Kidney tubule cell (primary cell): ENCODE measurements around the gene IRGC.
A peak's percentile ranks its signal among the peaks of the same experiment; 100 is the strongest.

Experiments used
- DNase-seq: peaks from one replicate; pipeline ENCODE4 v3.0.0-alpha.2; 2018; ENCODE audit warnings: low spot score

The IRGC gene

GRCh38 chr19:43691755-43692154, 24.1 kb upstream of the IRGC start:
- DNase-seq: no peak

DNA sequence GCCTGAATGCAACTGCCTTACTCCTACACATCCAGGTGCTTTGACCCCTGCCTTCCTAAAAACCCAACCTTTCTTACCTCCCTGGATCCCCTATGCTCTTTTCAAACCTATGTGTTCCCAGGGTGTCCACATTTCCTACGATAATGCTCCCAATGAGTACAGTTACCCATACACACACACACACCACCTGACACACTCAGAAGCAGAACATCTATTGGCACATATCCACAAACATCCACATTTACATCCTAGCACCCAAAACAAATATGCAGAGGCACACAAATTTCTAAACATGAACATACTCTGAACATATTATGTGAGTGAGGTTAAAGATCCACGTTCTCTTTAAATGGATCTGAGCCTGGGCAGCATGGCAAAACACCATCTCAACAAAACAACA, 23.5 kb upstream of the IRGC start:
- no peak for DNase-seq

- no peak for DNase-seq
Observed at GRCh38 chr19:43692877-43693276, 23.0 kb upstream of the IRGC start.

DNA sequence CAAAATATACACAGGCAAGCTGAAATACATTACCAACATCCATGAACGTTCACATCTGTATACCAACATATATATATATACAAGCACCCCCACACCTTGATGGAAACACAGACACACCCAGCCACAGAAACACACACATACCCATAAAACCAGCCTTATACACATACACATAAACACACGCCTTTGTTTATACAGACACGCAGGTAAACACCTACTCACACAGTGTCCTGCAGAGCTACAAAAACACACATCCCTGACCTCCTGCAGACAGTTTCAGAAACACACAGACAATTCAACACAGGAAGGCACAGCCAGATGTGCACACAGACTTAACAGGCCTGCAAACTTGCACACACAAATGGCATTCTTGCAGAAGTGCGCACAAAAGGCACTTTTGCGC, 21.3 kb upstream of the IRGC start:
- no peak for DNase-seq

DNA sequence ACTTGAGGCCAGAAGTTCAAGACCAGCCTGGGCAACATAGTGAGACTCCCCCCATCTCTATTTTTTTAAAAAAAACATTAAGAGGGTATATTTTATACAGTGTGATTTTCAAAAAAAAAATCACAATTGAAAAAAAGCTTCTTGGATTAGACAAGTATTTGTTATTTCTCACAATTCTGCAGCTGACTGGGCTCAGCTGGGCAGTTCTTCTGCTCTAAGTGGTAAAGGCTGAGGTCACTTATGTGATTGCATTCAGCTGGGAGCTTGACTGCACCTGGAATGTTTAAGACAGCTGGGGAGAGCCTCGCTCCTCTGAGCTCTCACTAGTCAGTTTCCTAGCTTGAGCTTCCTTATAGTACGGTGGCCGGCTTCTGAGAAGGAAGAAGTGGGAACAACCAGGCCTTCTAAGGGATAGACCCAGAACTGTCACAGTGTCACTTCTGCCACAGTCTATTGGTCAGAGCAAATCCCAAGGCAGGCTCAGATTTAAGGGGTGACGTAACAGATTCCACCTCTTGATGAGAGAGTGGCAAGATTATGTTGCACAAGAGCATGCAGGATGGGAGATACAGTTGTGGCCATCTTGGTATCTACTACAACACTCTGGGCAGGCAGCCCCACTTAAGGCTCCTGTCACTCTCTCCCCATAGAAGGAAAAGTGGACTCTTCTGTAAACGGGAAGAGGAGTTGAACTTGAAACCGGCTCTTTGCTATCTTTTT, 19.7 kb upstream of the IRGC start:
- DNase-seq: no peak

- DNase-seq: no peak
Observed at GRCh38 chr19:43697295-43697694, 18.6 kb upstream of the IRGC start.

DNA sequence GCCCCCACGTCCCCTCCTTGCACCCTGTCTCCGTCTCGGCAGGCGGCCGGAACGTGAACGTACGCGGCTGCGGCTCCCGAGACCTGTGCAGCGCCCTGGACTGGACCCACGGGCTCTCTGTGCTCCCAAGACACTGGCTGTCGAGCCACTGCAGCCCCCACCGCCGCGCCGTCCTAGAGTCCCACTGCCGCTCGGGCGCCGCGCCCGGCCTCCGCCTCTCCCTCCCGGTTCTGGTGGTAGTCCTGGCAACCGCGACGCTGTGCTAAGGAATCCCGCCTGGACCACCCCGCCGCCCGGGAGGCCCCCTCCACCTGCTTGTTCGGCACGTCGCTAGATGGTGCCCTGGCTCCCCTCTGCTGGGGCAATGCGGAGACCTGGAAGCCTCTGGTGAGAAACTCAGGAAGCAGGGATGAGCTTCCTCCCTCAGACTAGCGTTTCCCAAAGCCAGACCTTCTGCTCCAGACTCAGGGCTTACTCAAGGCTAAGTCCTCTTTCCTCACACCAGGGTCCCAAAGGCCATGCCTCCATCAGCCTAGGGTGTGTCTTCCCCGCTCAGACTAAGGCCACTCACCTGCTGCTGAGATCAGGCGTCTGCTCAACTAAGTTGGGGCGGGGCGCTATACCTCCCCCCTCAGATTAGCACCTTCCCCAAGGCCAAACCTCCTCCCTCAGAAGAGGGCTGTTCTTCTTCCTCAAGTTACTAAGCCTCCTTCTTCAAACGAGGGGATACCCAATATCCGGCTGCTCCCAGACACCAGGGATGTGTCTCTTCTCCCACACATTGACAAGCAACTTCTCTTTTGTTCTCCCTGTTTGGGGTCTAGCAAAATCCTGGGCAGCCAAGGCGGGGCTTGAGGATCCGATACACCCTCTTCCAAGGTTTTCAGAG, 16.1 kb upstream of the IRGC start:
- peak; percentile 17 for DNase-seq

- no peak for DNase-seq
Observed at GRCh38 chr19:43700395-43701000, 15.4 kb upstream of the IRGC start.

DNA sequence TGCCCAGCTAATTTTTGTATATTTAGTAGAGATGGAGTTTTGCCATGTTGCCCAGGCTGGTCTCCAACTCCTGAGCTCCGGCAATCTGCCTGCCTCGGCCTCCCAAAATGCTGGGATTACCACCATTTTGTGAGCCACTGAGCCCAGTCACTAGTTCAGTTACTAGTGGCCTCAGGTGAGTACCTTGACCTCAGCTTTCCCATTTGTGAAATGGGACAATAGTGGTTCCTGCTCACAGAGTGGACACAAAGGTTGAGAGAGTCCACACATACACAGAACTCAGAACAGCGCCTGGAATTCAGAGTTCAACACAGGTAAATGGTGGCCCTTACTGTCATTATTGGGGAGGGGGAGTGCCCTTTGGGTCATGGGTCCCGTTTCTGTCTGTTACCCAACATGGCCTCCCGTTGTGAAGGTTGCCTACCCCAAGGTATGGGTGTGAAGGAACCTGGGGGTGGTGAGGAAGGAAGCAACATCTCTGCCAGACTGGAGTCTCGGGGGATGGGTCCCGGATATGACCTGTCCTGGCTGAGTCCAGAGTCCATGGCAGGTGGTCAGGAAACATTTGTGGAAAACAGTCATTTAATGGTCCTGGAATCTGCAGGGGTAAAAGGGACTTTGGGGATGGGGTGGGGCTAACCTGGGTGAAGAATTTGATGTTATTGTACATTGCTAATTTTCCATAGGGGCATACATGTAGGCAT, 11.7 kb upstream of the IRGC start:
- peak; percentile 47 for DNase-seq

GRCh38 chr19:43705729-43706128, 10.1 kb upstream of the IRGC start:
- no peak for DNase-seq

DNA sequence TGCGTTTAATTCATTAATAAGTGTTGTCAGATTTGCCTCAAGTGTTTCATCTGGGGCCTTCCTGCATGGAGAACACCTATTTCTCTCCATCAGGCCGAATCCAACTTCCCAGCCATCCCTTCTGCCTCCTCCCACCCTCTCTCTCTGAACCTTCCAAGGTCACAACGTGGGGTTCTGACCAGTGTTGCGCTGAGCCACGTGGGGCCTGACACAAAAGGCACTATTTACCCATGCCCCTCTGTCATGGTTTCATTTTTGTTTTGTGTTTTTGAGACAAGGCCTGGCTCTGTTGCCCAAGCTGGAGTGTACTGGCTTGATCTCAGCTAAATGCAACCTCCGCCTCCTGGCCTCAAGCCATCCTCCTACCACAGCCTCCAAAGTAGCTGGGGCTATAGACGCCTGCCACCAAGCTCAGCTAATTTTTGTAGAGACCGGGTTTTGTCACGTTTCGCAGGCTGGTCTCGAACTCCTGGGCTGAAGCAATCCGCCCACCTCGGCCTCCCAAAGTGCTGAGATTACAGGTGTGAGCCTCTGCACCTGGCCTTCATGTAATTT, 8.6 kb upstream of the IRGC start:
- no peak for DNase-seq

- no peak for DNase-seq
Observed at GRCh38 chr19:43708716-43709115, 7.2 kb upstream of the IRGC start.

GRCh38 chr19:43711751-43712355, 4.0 kb upstream of the IRGC start:
- peak; percentile 45 for DNase-seq

DNA sequence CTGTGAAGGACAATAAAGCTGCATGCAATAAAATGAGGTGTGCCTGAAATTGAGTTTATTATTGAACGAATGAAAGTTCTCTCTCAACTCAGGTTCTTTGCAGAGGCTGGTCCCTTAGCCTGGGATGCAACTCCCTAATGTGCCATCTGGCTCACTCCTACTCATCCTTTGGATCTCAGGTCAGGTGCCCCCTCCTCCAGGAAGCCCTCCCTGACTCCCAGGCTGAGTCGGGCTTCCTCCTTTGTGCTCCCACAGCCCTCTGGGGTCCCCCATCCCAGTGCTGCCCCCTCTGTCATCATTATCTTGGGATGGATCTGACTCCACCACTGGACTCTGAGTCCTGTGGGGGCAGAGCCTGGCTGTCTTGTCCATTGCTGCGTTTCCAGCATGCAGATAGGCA, 2.7 kb upstream of the IRGC start:
- DNase-seq: no peak

DNA sequence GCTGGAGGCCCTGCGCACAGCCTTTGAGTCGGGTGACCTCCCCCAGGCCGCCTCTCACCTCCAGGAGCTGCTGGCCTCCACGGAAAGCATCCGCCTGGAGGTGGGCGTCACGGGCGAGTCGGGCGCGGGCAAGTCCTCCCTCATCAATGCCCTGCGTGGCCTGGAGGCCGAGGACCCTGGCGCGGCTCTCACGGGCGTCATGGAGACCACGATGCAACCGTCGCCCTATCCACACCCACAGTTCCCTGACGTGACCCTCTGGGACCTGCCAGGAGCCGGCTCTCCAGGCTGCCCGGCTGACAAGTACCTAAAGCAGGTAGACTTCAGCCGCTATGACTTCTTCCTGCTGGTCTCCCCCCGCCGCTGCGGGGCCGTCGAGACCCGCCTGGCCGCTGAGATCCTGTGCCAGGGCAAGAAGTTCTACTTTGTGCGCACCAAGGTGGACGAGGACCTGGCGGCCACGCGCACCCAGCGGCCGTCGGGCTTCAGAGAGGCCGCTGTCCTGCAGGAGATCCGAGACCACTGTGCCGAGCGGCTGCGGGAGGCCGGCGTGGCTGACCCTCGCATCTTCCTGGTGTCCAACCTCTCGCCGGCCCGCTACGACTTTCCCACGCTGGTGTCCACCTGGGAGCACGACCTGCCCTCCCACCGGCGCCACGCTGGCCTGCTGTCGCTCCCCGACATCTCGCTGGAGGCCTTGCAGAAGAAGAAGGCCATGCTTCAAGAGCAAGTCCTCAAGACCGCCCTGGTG, 2.9 kb downstream of the IRGC start:
- DNase-seq: no peak

DNA sequence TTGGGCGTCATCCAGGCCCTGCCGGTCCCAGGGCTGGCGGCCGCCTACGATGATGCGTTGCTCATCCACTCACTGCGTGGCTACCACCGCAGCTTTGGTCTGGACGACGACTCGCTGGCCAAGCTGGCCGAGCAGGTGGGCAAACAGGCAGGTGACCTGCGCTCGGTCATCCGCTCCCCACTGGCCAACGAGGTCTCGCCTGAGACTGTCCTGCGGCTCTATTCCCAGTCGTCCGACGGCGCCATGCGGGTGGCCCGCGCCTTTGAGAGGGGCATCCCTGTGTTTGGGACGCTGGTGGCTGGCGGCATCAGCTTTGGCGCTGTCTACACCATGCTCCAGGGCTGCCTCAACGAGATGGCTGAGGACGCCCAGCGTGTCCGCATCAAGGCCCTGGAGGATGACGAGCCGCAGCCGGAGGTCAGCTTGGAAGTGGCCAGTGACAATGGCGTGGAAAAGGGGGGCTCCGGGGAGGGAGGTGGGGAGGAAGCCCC, 3.5 kb downstream of the IRGC start:
- no peak for DNase-seq

- DNase-seq: no peak
Observed at GRCh38 chr19:43719918-43720317, 4.0 kb downstream of the IRGC start.

DNA sequence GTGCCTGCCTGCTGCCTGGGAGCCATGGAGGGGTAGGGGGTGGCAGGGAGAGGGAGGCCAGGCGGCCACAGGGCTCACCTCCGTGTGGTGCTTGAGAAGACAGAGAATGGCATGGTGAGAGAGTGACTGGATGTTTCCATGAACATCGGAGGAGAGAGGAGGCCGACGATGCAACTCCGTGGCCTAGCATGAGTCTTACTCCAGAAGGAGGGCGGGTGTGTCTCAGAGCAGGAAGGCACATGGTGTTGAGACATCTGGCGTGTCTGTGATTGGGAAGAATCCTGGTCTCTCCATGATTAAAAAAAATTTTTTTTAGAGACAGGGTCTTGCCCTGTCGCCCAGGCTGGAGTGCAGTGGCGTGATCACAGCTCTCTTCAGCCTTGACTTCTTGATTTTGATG, 5.1 kb downstream of the IRGC start:
- DNase-seq: no peak

DNA sequence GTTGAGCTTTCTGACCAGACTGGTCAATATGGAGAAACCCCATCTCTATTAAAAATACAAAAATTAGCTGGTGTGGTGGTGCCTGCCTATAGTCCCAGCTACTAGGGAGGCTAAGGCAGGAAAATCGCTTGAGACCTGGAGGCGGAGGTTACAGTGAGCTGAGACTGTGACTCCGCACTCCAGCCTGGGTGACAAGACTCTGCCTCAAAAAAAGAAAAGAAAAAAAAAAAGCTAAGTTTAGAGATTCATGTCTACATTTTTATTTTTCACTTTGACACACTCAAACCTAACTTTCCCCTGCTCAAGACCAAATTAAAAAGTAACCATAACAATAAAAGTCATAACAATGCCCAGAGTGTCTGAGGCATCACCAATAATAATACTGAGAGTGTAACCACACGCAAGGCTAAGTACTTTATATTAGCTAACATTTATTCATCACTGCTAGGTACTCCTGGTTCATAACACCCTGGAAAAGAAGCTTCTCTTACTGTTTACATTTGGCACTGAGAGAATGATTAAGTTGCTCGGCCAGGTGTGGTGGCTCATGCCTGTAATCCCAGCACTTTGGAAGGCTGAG, 5.7 kb downstream of the IRGC start:
- no peak for DNase-seq

DNA sequence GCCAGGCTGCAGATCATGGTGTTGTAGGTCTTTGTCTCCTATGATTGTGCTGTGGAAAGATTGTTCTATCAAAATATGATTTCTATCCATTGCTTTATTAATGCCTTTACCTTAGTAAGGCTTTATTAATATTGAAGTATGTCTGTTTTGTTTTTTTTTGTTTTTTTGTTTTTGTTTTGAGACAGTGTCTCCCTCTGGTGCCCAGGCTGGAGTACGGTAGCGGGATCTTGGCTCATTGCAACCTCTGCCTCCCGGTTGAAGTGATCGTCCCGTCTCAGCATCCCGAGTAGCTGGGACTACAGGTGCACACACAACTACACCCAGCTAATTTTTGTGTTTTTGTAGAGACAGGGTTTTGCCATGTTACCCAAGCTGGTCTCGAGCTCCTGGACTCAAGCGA, 7.7 kb downstream of the IRGC start:
- no peak for DNase-seq
